Measurements from ENCODE around the gene RPL13.

Gene RPL13

GRCh38 chr16:89586218-89586617 is 25.7 kb downstream of the RPL13 start:
- no peak for TF ChIP-seq FOXP2 (optimal IDR thresholded peaks at IDR 0.05; ENCODE audit: borderline replicate concordance, extremely low read depth, extremely low read length, insufficient read depth)
- no peak for TF ChIP-seq REST (IDR thresholded peaks at IDR 0.05; ENCODE audit: insufficient read depth in 1 of 2, low read depth in 2 of 2, low read length in 2 of 2)
- no peak for TF ChIP-seq POLR2AphosphoS5 (IDR thresholded peaks at IDR 0.05; ENCODE audit: low read depth, low read length)
- no peak for TF ChIP-seq TAF1 (IDR thresholded peaks at IDR 0.05; ENCODE audit: borderline replicate concordance, insufficient read depth, low read length)
- no peak for TF ChIP-seq SIN3A (IDR thresholded peaks at IDR 0.05; ENCODE audit: borderline replicate concordance, insufficient read depth, low read length)

GRCh38 chr16:89586853-89587252 is 26.4 kb downstream of the RPL13 start:
- TF ChIP-seq REST (IDR thresholded peaks at IDR 0.05; ENCODE audit: insufficient read depth in 1 of 2, low read depth in 2 of 2, low read length in 2 of 2) (no peak), POLR2AphosphoS5 (IDR thresholded peaks at IDR 0.05; ENCODE audit: low read depth, low read length) (no peak), FOXP2 (optimal IDR thresholded peaks at IDR 0.05; ENCODE audit: borderline replicate concordance, extremely low read depth, extremely low read length, insufficient read depth) (no peak), TAF1 (IDR thresholded peaks at IDR 0.05; ENCODE audit: borderline replicate concordance, insufficient read depth, low read length) (no peak), SIN3A (IDR thresholded peaks at IDR 0.05; ENCODE audit: borderline replicate concordance, insufficient read depth, low read length) (no peak)

GRCh38 chr16:89588413-89589109 is 28.1 kb downstream of the RPL13 start:
- no peak for TF ChIP-seq REST (IDR thresholded peaks at IDR 0.05; ENCODE audit: insufficient read depth in 1 of 2, low read depth in 2 of 2, low read length in 2 of 2)
- TF ChIP-seq TAF1 (IDR thresholded peaks at IDR 0.05; ENCODE audit: borderline replicate concordance, insufficient read depth, low read length): no peak
- TF ChIP-seq SIN3A (IDR thresholded peaks at IDR 0.05; ENCODE audit: borderline replicate concordance, insufficient read depth, low read length): no peak
- TF ChIP-seq FOXP2 (optimal IDR thresholded peaks at IDR 0.05; ENCODE audit: borderline replicate concordance, extremely low read depth, extremely low read length, insufficient read depth): no peak
- no peak for TF ChIP-seq POLR2AphosphoS5 (IDR thresholded peaks at IDR 0.05; ENCODE audit: low read depth, low read length)

- no peak for TF ChIP-seq FOXP2 (optimal IDR thresholded peaks at IDR 0.05; ENCODE audit: borderline replicate concordance, extremely low read depth, extremely low read length, insufficient read depth)
- TF ChIP-seq REST (IDR thresholded peaks at IDR 0.05; ENCODE audit: insufficient read depth in 1 of 2, low read depth in 2 of 2, low read length in 2 of 2): no peak
These were observed 28.9 kb downstream of the RPL13 start for GRCh38 chr16:89589241-89589926.

Measured in PFSK-1 (cell line).